Activated CD8-positive, alpha-beta T cell treated with anti-CD3 and anti-CD28 coated beads for 36 hours (primary cell): Measurements from ENCODE around the gene PILRA. TPM values are rescaled to one million over a fixed set of nuclear protein-coding genes. Genes with fewer than 3 reads are reported as not detected.
"Not testable (repeated sequence)": the region's sequence is repeated elsewhere in the genome, so short reads cannot be mapped to it uniquely, and the experiment has no call there.

Source experiments
- ATAC-seq: fragments of 200-7000 bp; cut with Tn5 transposase; one replicate; pipeline ENCODE4 v1.10.0; 2021; ENCODE audit warnings: mild to moderate bottlenecking, moderate library complexity
- CTCF ChIA-PET: fragments of 350-600 bp; sonication (Branson Sonifier 250); formaldehyde crosslinking; loops from one replicate; lab custom pipeline; 2021; ENCODE audit warnings: antibody characterized with exemption; lab: Charles Lee
- POLR2A ChIA-PET: fragments of 350-600 bp; sonication (Branson Sonifier 250); formaldehyde crosslinking; loops from one replicate; lab custom pipeline; 2021; ENCODE audit warnings: antibody characterized with exemption; lab: Charles Lee
- DNase-seq: peaks from one replicate; pipeline ENCODE4 v3.0.0-alpha.2; 2020
- H3K27ac Mint-ChIP-seq: one replicate; pipeline ENCODE4 v1.8.0; 2021; ENCODE audit warnings: mild to moderate bottlenecking, mixed read lengths
- H3K27me3 Mint-ChIP-seq: one replicate; pipeline ENCODE4 v1.8.0; 2021; ENCODE audit warnings: mixed read lengths
- H3K36me3 Mint-ChIP-seq: one replicate; pipeline ENCODE4 v1.8.0; 2021; ENCODE audit warnings: low read depth, mixed read lengths
- H3K4me1 Mint-ChIP-seq: one replicate; pipeline ENCODE4 v1.8.0; 2021; ENCODE audit warnings: low read depth, mixed read lengths
- H3K4me3 Mint-ChIP-seq: one replicate; pipeline ENCODE4 v1.8.0; 2021; ENCODE audit warnings: mild to moderate bottlenecking, moderate library complexity, mixed read lengths
- H3K9me3 Mint-ChIP-seq: one replicate; pipeline ENCODE4 v1.8.0; 2021; ENCODE audit warnings: mixed read lengths
- intact Hi-C: fragments of 100-400 bp; cut with micrococcal nuclease; formaldehyde crosslinking; loops from one replicate; pipeline ENCODE4 v1.10.0; 2022
- total RNA-seq, 2 experiments: library from RNA; stranded (reverse); gene quantifications; one replicate each; pipeline ENCODE4 v1.2.3, GENCODE V29; 2021
- TF ChIP-seq, protein P1 (sequence below): fragments of 200-600 bp; IDR thresholded peaks from one replicate; pipeline ENCODE4 v1.8.0; 2022; ENCODE audit warnings: antibody characterized with exemption, mild to moderate bottlenecking

The PILRA gene
- total RNA-seq: 1 to 10 TPM; 5.8 to 6.6 TPM

DNA sequence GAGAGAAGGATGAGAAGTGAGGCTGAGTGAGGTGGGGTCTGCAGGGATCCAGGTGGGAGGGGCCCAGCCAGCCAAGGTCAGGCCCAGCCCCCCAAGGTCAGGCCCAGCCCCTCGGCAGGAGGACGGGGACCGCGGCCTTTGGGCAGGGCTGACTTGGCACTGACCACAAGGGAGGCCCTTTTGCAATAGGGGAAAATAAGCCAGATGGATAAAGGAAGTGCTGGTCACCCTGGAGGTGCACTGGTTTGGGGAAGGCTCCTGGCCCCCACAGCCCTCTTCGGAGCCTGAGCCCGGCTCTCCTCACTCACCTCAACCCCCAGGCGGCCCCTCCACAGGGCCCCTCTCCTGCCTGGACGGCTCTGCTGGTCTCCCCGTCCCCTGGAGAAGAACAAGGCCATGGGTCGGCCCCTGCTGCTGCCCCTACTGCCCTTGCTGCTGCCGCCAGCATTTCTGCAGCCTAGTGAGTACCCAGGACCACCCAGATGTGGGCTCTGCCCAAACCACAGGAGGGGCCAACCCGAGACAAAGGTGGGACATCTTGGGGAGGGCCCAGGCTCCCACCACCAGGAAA lies at the start of gene PILRA:
Gene PILRA, plus strand, starts transcription at position 227 of the 571 bp plus-strand sequence. Its CDS starts 170 bp downstream, at position 397.
- Mint-ChIP-seq H3K4me1 (peaks cover 32% of the 10 kb centered on the region), H3K36me3 (peaks cover 3% of the 10 kb centered on the region), H3K9me3 (no peaks in the 10 kb centered on the region), H3K27ac (peak within 1 kb of the TSS; percentile 95), H3K27me3 (no peaks in the 10 kb centered on the region), H3K4me3 (peak within 1 kb of the TSS; percentile 34)
- TF ChIP-seq, protein P1, sequence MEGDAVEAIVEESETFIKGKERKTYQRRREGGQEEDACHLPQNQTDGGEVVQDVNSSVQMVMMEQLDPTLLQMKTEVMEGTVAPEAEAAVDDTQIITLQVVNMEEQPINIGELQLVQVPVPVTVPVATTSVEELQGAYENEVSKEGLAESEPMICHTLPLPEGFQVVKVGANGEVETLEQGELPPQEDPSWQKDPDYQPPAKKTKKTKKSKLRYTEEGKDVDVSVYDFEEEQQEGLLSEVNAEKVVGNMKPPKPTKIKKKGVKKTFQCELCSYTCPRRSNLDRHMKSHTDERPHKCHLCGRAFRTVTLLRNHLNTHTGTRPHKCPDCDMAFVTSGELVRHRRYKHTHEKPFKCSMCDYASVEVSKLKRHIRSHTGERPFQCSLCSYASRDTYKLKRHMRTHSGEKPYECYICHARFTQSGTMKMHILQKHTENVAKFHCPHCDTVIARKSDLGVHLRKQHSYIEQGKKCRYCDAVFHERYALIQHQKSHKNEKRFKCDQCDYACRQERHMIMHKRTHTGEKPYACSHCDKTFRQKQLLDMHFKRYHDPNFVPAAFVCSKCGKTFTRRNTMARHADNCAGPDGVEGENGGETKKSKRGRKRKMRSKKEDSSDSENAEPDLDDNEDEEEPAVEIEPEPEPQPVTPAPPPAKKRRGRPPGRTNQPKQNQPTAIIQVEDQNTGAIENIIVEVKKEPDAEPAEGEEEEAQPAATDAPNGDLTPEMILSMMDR: no peak
- intact Hi-C loops: no loop called here
- no peak for ATAC-seq
- no peak for DNase-seq
- ChIA-PET CTCF (no interaction called here), POLR2A (interaction anchor here (1.0 kb wide), 1 partner anchor 8 kb away, joined by 3 read pairs; no protein-coding TSS in a partner anchor)

- DNase-seq, H3K9me3 Mint-ChIP-seq, intact Hi-C loops, H3K4me3 Mint-ChIP-seq, H3K27me3 Mint-ChIP-seq, CTCF ChIA-PET, POLR2A ChIA-PET, ATAC-seq, H3K4me1 Mint-ChIP-seq, H3K27ac Mint-ChIP-seq: not testable (repeated sequence)
- H3K36me3 Mint-ChIP-seq: peaks cover 30% of the 10 kb centered on the region
Measured at GRCh38 chr7:100324194-100324593, 49.1 kb upstream of the PILRA start.

GRCh38 chr7:100325671-100326070 lies 47.6 kb upstream of the PILRA start:
- CTCF ChIA-PET, POLR2A ChIA-PET: not testable (repeated sequence)

GRCh38 chr7:100326914-100327313 lies 46.4 kb upstream of the PILRA start:
- peaks cover 22% of the 10 kb centered on the region for H3K36me3 Mint-ChIP-seq
- H3K4me1 Mint-ChIP-seq, CTCF ChIA-PET, DNase-seq, H3K27me3 Mint-ChIP-seq, POLR2A ChIA-PET, H3K27ac Mint-ChIP-seq, ATAC-seq, H3K9me3 Mint-ChIP-seq, intact Hi-C loops, H3K4me3 Mint-ChIP-seq: not testable (repeated sequence)

More at GRCh38 chr7:100325671-100326070, 47.6 kb upstream of the PILRA start:
- DNase-seq, ATAC-seq, H3K4me1 Mint-ChIP-seq, H3K27me3 Mint-ChIP-seq, H3K9me3 Mint-ChIP-seq, intact Hi-C loops, H3K27ac Mint-ChIP-seq, H3K4me3 Mint-ChIP-seq: not testable (repeated sequence)
- H3K36me3 Mint-ChIP-seq: peaks cover 23% of the 10 kb centered on the region

GRCh38 chr7:100335566-100336466 lies 37.5 kb upstream of the PILRA start:
- DNase-seq (peak; percentile 91), ATAC-seq (peak; percentile 94)
- CTCF ChIA-PET, H3K27me3 Mint-ChIP-seq, H3K9me3 Mint-ChIP-seq, intact Hi-C loops: not testable (repeated sequence)
- peaks cover 15% of the 10 kb centered on the region for H3K36me3 Mint-ChIP-seq
- POLR2A ChIA-PET: interaction anchor here (1.1 kb wide), 1 partner anchor 58 kb away, joined by 3 read pairs; no protein-coding TSS in a partner anchor
- peak overlapping the region; percentile 97 for H3K27ac Mint-ChIP-seq
- H3K4me3 Mint-ChIP-seq: peak overlapping the region; percentile 85
- peaks cover 24% of the 10 kb centered on the region for H3K4me1 Mint-ChIP-seq

DNA sequence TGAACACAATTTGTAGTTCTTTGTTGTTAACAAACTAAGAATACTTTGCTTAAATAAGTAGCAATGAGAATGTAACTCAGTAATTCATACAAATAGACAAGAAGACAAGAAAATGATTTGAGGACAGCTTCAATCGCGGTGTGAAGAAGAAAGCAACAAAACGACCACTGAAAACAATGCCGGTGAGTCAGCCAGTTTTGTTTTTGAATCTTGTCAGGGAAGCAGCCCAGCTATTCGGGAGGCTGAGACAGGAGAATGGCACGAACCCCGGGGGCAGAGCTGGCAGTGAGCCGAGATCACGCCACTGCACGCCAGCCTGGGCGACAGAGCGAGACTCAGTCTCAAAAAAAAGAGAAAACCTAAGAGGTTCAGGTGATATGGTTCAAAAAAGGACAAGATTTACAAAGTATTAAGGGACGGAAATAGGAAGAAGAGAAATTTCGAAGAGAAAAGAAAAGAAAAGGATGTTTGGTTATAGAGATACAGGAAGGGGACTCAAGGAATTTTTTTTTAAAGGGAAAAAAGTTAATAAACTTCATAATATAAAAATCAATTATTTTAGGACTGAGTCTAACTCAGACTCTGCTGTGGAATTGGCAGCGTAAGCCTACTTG lies 35.1 kb upstream of the PILRA start:
- ATAC-seq, H3K27me3 Mint-ChIP-seq, H3K9me3 Mint-ChIP-seq, DNase-seq, CTCF ChIA-PET, intact Hi-C loops, POLR2A ChIA-PET: not testable (repeated sequence)
- Mint-ChIP-seq H3K4me3 (peak overlapping the region; percentile 69), H3K27ac (peak overlapping the region; percentile 71), H3K36me3 (peaks cover 24% of the 10 kb centered on the region), H3K4me1 (peaks cover 41% of the 10 kb centered on the region)

GRCh38 chr7:100341286-100341685 lies 32.0 kb upstream of the PILRA start:
- H3K4me1 Mint-ChIP-seq: peaks cover 52% of the 10 kb centered on the region
- intact Hi-C loops, DNase-seq, H3K27me3 Mint-ChIP-seq, H3K4me3 Mint-ChIP-seq, POLR2A ChIA-PET, ATAC-seq, CTCF ChIA-PET, H3K9me3 Mint-ChIP-seq: not testable (repeated sequence)
- H3K36me3 Mint-ChIP-seq: peaks cover 30% of the 10 kb centered on the region
- peak overlapping the region; percentile 21 for H3K27ac Mint-ChIP-seq
